GM21619 (cell line): ENCODE results near the gene HIVEP3.

ENCODE experiments used
- ATAC-seq: cut with Tn5 transposase; IDR thresholded peaks from one replicate; pipeline ENCODE4 v1.9.1; 2021; ENCODE audit not compliant: unreplicated experiment

The HIVEP3 gene

DNA sequence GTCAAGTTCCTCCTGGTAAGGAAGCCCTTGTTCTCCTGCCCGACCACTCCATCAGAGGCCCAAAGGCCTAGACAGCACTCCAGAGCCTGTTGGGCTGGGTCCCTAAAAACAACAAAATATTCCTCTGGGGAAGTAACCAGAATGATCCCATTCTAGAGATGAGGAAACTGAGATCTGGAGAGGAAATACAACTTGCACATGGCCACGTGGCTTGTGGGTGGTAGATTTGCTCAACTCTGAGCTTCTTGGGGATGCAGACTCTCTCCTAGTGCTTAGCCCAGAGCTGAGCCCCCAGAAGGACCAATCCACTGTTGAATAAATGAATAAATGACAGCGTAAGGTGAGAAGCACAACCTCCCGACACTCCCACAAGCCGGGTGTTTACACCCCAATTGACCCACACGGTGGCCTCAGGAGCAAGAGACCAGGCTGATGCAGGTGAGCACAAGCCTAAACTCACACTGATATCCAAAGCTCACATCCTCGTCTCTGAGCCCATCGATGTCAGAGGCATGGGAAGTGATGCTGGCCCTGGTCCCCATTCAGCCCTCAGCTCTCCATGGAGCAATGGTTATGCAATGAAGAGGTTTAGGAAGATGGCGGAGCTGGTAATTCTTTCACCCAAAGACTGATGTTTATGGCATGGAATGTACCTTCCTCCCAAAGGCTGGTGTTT, 261.8 kb downstream of the HIVEP3 start:
- no peak for ATAC-seq

DNA sequence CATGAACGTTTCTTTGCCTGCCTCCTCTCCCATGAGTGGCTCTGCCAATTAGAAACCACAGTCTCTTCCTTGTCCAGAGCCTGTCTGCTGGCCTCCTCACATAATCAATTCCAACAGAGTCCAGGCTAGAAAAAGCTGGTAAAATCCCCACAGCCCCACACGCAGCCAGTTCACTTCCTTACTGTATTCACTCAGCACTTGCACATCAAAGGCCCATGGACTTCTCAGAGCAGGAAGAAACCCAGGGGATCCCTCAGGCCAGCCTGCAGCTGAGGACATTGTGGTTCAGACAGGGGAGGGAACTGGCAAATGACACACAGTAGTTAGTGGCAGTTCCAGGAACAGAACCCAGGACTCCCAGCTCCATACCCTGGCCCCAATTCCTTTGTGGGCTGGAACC, 262.7 kb downstream of the HIVEP3 start:
- no peak for ATAC-seq

DNA sequence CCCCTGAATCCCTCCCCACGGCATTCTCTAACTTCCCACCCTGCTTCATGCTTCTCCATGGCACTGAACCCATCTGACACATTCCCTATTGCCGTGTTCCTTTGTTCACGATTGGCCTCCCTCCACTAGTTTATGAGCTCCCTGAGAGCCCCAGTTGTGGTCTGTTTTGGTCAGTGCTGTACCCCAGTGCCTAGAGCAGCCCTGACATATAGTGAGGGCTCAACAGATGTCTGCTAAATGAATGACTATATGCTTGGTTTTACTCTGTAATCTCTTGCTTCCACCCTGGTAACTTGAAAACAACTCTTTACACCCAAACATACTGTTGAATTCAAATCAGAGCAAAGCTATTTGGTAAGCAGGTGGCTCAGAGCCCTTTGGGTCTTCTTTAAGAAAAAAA, 263.1 kb downstream of the HIVEP3 start:
- ATAC-seq: no peak

DNA sequence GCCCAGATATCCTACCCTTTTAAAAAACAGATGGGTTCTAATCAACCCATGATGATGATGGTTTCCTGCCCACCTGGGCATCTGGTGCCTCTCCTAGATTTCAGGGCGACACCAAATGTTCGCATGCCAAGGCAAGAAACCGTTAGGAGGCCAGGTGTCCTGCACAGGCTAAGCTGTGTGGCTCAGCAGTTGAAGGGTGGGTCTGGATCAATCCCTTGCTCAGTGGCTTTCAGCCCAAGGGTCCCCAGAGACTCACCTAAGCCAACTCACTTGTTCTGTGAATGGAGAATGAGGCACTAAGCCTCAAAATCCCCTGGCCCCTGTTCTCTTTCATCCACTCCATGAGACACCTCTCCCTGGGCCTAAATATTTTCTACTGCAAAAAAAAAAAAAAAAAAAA, 265.1 kb downstream of the HIVEP3 start:
- ATAC-seq: no peak

DNA sequence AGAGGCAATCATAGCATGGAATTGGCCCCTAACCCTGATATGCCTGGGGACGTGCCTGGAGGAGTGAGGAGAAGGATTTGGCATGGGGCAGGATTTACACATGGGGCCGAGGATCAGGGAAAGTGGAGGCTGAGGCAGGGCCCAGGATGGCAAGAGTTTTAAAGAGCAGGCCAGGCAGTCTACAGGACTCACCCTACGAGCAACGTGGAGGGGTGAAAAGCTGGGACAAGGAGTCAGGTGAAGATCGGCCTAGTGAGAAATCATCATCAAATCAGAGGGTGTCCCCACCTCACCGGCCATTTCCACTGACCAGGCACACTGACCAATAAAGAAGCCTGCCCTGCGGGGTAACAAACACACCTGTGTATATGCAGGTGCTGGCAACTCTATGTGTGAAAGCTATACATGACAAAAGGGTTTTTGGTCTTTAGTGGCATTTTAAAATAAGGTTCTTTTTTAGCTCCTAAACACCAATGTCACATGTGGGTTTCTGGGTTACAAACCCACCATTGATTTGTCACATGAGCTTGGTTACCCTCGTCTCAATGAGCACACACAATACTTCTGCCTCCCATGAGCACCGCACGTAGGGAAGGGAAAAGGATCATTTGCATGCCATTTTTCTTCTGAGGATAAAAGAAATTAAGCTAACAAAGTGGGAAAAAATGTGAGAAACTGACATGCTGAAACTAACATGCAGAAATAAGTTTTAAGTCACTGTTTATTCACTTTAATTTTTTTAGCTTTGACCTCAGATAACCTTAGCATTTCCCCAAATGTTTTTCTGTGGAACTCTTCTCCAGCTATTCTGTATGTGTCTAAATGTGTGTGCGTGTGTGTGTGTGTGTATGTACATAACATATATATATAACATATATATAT, 266.1 kb downstream of the HIVEP3 start:
- ATAC-seq: no peak

DNA sequence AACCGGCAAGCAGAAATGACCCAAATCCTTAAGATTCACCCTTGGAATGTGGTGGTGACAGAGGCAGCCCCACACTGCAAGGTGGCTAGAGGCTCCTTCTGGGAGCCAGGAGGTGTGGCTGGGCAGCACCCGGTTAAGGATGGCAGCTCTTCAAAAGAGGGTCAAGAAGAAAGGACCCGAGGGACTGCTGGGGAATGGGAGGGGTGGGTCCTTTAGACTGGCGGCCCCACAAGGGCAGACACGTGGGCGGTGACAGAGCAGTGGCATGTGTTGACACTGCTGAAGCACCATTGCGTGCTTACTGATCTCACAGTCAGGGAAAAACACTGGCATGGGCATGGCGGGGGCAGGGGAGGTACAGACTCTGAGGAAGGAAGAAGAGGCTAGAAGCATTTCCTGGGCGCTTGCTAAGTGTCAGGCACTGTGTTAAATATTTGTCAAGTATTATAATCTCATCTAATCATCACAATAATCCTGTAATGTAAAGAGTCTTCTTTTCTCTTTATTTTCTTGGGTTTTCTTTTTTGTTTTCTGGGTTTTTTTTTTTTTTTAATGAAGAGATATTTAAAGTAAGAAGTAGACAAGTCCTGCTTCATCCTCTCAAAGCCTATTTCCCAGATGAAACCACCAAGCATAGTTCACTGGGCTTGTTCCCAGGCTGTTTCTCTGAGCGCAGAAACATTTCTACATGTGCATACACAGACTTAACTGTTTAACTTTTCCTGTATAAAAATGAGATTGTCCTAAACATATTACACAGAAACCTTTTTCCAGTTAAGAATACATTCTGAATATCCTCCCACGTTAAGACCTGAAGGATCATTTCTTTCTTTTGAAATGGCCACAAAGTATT, 268.5 kb downstream of the HIVEP3 start:
- no peak for ATAC-seq

DNA sequence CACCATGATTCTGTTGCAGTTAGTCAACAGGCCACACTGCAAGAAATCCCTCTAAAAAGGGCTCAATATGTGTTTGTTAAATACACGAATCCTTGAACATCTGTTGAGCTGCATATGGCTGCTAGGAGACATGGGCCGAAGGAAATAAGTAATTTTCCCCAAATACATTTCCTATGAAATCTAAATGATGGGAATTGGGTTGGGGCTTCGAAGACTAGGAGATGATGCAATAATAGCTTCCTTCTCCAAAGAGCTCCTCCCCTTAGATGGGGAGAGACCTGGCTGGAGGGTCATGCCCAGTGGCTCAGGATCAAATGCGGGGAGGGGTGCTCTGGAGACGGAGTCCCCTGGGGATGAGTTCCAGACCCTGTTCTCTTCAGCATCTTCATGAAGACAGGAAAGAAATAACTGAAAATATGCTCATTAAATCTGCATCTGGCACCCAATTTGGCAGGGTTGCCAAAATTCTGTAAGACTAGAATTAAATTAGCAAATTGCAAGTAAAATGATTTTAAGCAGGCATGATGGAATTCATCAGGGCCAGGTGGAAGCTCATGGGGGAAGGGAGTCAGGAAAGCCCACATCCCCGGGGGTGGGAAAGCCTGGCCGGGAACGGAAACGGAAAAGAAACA, 269.2 kb downstream of the HIVEP3 start:
- ATAC-seq: no peak

DNA sequence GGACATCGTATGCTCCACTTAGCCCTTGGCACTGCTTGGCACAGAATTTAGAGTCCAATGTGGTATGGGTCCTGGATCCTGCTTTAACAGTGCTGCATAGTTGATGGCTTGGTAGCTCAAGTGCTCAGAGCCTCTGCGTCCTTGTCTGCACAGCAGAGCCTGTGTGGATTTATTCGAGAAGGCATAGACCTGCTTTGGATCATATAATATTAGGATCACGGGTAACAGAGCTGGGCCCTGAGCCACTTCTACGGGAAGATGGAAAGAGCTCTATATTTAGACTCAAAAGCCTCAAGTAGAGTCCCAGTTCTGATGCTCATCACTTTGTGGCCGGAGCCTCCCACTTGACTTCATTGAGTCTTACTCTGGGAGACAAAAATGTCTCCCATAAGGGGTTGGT, 269.9 kb downstream of the HIVEP3 start:
- ATAC-seq: no peak

DNA sequence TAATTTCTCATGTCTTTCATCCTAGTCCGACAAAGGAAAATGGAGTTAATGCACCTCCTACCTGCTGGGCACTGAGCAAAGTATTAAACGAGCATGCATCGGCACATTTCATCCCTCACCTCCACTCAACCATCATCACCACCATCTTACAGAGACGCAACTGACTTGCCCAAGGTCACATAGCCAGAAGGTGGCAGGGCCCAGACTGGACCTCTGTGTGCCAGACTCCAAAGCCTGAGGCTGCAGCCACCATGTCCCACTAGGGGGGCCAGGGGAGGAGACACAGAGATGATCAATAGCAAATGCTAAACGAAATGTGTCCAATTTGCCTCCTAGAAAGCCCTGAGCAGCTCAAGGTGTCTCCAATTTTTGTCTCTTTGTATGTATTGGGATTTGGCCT, 270.5 kb downstream of the HIVEP3 start:
- ATAC-seq: no peak

DNA sequence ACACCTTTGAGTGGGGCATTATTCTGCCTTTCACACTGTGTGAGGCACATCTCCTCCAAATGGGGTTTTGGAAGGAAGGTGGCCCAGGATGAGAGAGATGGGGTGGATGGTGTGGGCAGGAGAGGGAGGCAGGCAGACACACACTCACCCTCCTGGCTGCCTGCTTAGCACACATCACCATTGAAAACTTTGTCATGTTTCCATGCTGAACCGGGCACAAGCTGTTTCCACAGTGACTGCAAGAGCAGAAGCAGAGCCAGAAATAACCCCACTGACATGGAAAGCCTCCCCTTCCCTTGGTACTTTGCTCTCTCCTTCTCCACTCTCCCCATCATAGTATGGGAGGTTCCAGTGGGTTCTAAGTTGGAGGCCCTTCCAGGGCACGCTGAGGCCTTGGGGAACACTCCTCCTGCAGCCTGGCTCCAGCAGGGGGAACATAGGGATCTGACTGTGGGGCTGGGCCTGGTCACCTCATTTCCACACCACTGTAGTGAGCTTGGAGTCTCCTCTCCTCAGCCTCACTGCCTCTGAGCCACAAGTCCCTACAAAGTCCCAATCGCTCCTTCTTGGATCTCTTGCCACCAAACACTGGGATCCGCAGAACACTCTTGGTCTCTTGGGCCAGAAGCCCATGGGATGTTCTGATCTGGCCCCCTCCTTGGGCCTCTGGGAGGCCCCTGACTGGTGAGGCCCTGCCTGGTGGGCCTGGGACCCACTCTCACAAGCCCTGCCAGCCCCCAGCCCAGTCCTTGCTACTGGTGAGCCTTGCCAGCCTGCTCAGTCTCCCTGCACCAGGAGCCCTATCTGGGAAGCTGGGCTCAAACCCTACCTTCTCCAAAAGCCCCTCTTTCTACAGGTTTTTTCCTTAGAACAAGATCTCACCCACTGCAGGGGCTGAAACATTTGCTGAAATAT, 271.2 kb downstream of the HIVEP3 start:
- no peak for ATAC-seq

DNA sequence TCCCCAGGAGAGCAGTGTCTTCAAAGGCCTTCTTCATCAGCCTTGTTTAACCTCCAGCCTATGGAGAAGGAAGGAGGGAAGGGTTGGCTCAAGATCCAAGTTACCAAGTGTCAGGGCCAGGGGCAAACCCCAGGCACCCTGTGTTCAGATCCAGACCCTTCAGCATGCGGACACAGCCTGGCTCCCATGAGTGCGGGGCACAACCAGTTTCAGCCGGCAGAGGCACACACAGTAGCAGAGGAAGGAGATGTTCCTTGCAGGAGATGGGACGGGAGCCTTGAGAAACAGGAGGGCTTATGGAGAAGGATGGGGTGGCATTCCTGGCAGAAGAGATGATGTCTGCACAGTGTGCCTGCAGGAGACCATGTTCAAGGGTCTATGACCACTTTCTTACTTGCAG, 272.5 kb downstream of the HIVEP3 start:
- no peak for ATAC-seq

DNA sequence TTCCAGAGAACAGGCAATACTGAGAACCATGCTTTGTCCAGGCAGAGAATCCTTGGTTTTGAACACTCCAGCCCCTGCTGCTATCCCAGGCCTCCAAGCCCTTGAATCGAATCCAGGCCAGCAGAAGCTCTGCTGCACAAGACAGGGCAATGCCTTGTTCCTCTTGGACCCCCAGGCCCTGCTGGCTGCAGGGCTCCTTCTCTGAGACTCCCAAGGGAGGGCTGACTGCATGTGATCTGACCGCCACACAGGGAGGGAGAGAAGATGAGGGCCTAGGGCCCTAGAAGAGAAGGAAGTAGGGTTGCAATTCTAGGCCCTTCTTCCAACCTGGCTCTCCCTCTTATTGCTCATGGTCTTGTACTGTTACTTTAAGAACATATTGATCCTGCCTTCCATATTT, 273.7 kb downstream of the HIVEP3 start:
- no peak for ATAC-seq

DNA sequence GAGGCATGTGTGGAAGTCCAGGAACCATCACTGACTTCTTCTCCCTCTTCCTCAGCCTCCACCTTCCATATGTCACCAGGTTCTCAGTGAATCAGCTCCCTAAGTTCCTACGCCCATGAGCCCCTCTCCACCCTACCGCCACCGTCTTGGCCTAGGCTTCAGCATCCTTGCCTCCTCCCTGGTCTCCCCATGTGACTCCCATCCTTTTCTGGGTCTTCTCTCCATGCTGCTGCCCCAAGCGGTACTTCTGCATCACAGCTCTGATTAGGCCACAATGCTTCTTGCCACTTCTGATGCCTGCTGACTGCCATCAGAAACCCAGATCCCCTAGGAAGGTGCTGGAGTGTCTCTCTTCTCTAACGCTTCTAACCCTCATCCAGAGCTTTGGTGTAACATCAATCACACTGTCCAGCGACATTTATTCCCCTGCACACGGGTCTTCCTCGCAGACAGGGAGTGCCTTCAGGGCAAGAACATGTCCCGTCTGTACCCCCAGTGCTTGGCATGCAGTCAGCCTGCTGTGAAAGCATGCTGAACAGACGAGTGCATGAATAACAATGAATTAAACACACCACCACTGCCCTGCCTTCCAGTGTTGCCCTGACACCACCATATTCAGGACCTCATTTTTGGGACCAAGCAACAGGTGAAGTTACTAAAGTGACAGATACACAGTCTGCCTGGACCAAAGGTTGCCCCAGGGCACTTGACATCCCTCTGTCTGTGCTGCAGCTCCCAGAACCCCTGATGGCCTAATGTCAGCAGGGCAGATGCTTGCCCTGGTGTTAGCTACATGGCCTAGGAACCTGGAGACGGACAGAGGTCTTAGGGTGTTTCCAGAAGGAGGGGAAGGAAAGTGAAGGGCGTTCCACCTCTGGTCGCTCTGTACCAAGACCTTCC, 275.6 kb downstream of the HIVEP3 start:
- ATAC-seq: no peak

DNA sequence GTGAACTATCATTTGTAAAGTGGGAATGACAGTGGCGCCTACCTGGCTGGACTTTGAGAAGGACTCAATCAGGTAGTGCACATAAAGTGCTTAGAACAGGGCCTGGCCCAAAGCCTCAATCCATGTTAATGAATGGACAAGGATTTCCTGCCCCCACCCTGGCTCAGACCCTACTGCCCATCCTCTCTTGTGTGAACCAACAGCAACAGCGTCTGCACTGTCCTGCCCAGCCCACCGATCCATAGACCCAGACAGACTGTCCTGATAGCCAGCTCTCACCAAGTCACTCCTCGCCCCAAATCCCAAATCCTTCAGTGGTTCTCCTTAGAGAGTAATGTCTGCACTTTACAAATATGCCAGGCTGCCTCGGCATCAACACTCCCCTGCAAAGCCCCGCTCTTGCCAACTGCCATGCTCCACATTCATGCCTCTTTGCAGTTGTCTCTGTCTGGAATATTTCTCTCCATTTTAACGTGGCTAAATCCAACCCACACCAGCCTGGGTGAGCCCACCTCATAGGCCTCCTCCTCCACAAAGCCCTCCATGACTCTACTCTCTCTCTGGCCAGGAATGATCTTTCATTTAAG, 276.7 kb downstream of the HIVEP3 start:
- no peak for ATAC-seq

DNA sequence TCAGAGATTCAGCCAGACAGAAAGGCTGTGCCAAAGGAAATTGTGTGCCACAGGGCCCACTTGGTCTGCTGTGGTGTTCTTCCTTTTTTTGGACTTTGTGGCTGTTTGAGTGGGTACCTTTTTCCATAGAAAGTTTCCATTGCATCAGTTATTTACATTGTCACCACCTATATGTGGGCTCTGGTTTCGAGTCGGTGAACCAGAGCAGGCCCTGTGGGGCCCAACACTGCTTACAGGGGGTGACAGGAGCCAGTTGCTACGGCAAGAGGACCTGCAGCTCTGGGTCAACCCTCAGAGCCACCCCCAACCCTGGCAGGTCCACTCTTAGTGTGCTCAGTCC, 277.3 kb downstream of the HIVEP3 start:
- ATAC-seq: no peak

DNA sequence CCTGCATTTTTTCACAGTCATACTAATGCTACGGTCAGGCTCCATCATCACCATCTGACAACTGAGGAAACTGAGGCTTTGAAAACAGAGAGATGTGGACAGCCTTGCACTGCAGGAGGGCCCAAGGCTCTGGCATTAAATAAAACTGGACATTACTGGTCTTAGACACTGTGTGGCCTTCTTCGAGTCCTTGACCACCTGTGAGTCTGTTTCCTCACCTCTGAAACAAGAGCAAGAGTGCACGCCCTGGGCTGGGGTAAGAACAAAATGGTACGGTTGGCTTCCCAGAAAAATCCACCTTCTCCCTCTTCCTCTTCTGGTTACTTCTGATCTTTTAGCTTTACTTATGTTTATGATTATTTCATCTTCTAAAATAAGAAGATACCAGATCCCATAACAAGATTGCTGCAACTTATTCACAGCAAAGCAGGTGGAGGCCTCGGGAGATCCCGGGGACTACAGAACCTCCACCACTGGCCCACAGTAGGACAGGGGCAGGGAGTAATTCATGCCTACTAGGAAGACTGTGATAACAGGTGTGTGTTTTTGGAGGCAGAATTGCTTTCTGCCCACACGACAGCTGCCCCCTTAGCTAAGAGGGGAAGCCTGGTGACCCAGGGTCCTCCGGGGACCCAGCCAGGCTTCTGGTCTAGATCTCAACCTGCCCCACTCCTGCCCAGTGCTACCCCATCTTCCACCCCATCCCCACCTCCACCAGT, 277.8 kb downstream of the HIVEP3 start:
- ATAC-seq: no peak

DNA sequence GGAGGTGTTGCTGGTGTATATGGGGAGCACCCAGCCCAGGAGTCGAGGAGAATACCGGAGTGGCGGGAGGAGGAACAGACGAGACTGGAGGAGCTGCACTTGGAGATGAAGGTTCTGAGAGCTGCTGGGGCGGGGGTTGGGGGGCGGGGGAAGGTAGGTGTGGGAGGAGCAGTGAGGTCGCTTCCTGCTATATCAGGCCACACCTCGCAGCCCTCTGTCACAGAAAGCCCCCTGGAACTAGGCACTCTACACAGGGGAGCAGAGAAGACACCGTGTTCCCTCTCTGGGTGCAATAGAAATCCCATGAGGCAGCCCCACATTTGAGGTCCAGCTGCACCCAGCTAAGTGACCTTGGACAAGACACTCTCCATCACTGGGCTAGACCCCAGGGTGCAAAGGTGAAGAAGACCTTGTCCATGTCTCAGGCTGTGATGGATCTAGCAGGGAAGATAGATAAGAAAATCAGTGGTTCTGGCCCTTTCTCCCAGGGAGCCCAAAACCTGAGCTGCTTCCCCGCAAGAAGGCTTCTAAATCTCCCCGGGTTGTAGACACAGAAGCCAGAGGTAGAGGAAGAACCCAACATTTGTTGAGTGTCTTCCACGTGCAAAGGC, 278.5 kb downstream of the HIVEP3 start:
- ATAC-seq: no peak
